A673 (cell line): ENCODE data around the gene CEP68. TPM values are rescaled to one million over a fixed set of nuclear protein-coding genes. Genes with fewer than 3 reads are reported as not detected.

Experiments used
- BruUV-seq: library from RNA; stranded (reverse); fragments of 400-500 nt; replicated peaks from 2 replicates; lab custom pipeline; 2021; lab: Mats Ljungman, UMichigan
- CTCF ChIA-PET: fragments of 300-600 bp; sonication (Branson Sonifier 250); formaldehyde crosslinking; loops from one replicate; lab custom pipeline; 2022; ENCODE audit warnings: antibody characterized with exemption; lab: Charles Lee
- POLR2A ChIA-PET: fragments of 300-600 bp; sonication (Branson Sonifier 250); formaldehyde crosslinking; loops from one replicate; lab custom pipeline; 2022; ENCODE audit warnings: antibody characterized with exemption; ENCODE audit not compliant: low non-redundant PET; lab: Charles Lee
- DNase-seq: peaks from one replicate; pipeline ENCODE4 v3.0.0-alpha.2; 2015; ENCODE audit warnings: low spot score
- H3K27ac ChIP-seq: fragments of 200-600 bp; sonication (generic); 2 replicates; pipeline ENCODE4 v1.5.1; 2016; ENCODE audit warnings: mixed run types, low read depth, mild to moderate bottlenecking, mixed read lengths, antibody characterized with exemption, low read length; ENCODE audit not compliant: poor library complexity, severe bottlenecking
- H3K27me3 ChIP-seq: fragments of 200-600 bp; sonication (generic); replicated peaks from 2 replicates; pipeline ENCODE4 v1.6.1; 2017; ENCODE audit warnings: mixed run types, low read depth, mild to moderate bottlenecking, mixed read lengths, antibody characterized with exemption, low read length; ENCODE audit not compliant: insufficient read depth, poor library complexity
- H3K36me3 ChIP-seq: fragments of 200-600 bp; sonication (generic); 2 replicates; pipeline ENCODE4 v1.6.1; 2016; ENCODE audit warnings: mixed run types, mild to moderate bottlenecking, mixed read lengths, antibody characterized with exemption, low read length; ENCODE audit not compliant: insufficient read depth, poor library complexity, severe bottlenecking
- H3K4me1 ChIP-seq: fragments of 200-600 bp; sonication (generic); 2 replicates; pipeline ENCODE4 v1.6.1; 2017; ENCODE audit warnings: mixed run types, mild to moderate bottlenecking, mixed read lengths, antibody characterized with exemption, low read length; ENCODE audit not compliant: insufficient read depth, poor library complexity, severe bottlenecking
- H3K4me3 ChIP-seq: fragments of 200-600 bp; sonication (generic); 2 replicates; pipeline ENCODE4 v1.5.1; 2016; ENCODE audit warnings: low read depth, mixed run types, mild to moderate bottlenecking, mixed read lengths, low read length; ENCODE audit not compliant: poor library complexity, severe bottlenecking
- H3K9me3 ChIP-seq: fragments of 200-600 bp; sonication (generic); 2 replicates; pipeline ENCODE4 v1.6.1; 2016; ENCODE audit warnings: mixed run types, low read depth, mild to moderate bottlenecking, mixed read lengths, antibody characterized with exemption, low read length; ENCODE audit not compliant: poor library complexity, severe bottlenecking
- CTCF ChIP-seq: fragments of 300-800, 200-600 bp; sonication (generic); conservative IDR thresholded peaks from 2 replicates; pipeline ENCODE4 v1.5.1; 2017; ENCODE audit warnings: low read depth, mild to moderate bottlenecking, antibody characterized with exemption, low read length, moderate library complexity, mixed read lengths
- EZH2 ChIP-seq: fragments of 200-600 bp; sonication (generic); IDR thresholded peaks from 2 replicates; pipeline ENCODE4 v1.6.1; 2017; ENCODE audit warnings: borderline replicate concordance, low read depth, mild to moderate bottlenecking, mixed read lengths, antibody characterized with exemption, low read length; ENCODE audit not compliant: poor library complexity, severe bottlenecking
- intact Hi-C: fragments of 100-400 bp; cut with micrococcal nuclease; formaldehyde crosslinking; loops from one replicate; pipeline ENCODE4 v1.10.0; 2022; ENCODE audit not compliant: unreplicated experiment
- total RNA-seq: library from RNA; stranded (reverse); gene quantifications from 2 replicates; pipeline ENCODE4 v1.2.3, GENCODE V29; 2021

Gene CEP68
- total RNA-seq, 1 experiment from 2014 or later, result 10.1 TPM

GRCh38 chr2:65093211-65093610 lies 37.0 kb downstream of the CEP68 start:
- POLR2A ChIA-PET, result no interaction called here
- BruUV-seq, result no TSS peak
- Histone ChIP-seq H3K27me3 (no peaks in the 10 kb centered on the region), H3K4me1 (peaks cover 5% of the 10 kb centered on the region), H3K4me3 (no peak overlapping the region), H3K36me3 (peaks cover 39% of the 10 kb centered on the region), H3K9me3 (no peaks in the 10 kb centered on the region), H3K27ac (no peak overlapping the region)
- TF ChIP-seq CTCF, result no peak
- no peak for TF ChIP-seq EZH2
- CTCF ChIA-PET, result no interaction called here
- no peak for DNase-seq
- intact Hi-C loops, result no loop called here

GRCh38 chr2:65096948-65097347 lies 40.7 kb downstream of the CEP68 start:
- Histone ChIP-seq H3K27me3 (no peaks in the 10 kb centered on the region), H3K4me1 (peaks cover 5% of the 10 kb centered on the region), H3K4me3 (no peak overlapping the region), H3K27ac (no peak overlapping the region), H3K36me3 (peaks cover 44% of the 10 kb centered on the region), H3K9me3 (no peaks in the 10 kb centered on the region)
- POLR2A ChIA-PET, result no interaction called here
- intact Hi-C loops, result no loop called here
- CTCF ChIA-PET, result no interaction called here
- no peak for TF ChIP-seq EZH2
- no peak for TF ChIP-seq CTCF
- no TSS peak for BruUV-seq
- DNase-seq, result no peak

- Histone ChIP-seq H3K36me3 (peaks cover 46% of the 10 kb centered on the region), H3K4me3 (no peak overlapping the region), H3K4me1 (peaks cover 5% of the 10 kb centered on the region), H3K9me3 (no peaks in the 10 kb centered on the region), H3K27me3 (no peaks in the 10 kb centered on the region), H3K27ac (no peak overlapping the region)
- ChIA-PET POLR2A (no interaction called here), CTCF (no interaction called here)
- no TSS peak for BruUV-seq
- no peak for DNase-seq
- intact Hi-C loops, result no loop called here
- TF ChIP-seq EZH2 (no peak), CTCF (no peak)
Observed at GRCh38 chr2:65097844-65098243, 41.6 kb downstream of the CEP68 start.
